ENCODE results near the gene IL1R2.
"Not testable (repeated sequence)": the region's sequence is repeated elsewhere in the genome, so short reads cannot be mapped to it uniquely, and the experiment has no call there.

Gene IL1R2

DNA sequence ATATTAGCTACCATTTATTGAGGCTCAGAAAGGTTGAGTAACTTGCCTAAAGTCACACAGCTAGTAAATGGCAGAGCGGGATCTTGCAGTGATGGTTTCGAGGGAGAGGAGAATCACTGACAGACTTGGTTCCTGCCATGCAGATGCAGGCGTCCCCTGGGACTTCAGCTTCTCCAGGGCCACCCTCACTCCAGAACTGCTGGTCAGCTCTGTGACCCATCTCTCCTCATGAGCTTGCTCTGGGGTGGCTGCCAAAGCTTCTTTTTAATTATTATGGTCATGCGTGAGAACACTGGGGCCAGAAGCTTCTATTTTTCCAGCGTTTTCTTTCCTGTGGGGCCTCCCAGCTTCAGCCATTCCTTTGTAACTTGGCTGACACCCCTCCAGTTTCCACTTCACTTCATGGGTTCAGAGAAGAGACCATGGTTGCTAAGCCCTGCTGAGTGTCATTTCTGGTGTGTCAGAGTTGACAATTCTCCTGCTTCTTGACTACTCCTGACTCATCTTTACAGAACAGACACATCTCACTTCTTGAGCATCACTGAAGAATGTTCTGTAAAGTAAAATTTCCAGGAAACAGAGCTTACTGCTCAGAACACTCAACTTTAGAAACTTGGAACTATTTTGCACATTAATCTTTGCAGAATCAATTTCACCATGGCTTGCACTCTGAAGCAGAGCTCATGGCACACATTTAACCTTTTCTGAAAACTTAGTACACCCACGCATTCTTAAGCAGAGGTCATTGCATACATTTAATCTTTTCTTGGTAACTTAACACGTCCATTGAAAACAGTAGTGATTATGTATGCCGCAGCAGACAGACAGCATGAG, 70.4 kb downstream of the IL1R2 start:
- no peak for DNase-seq (ENCODE audit: low spot score)

DNA sequence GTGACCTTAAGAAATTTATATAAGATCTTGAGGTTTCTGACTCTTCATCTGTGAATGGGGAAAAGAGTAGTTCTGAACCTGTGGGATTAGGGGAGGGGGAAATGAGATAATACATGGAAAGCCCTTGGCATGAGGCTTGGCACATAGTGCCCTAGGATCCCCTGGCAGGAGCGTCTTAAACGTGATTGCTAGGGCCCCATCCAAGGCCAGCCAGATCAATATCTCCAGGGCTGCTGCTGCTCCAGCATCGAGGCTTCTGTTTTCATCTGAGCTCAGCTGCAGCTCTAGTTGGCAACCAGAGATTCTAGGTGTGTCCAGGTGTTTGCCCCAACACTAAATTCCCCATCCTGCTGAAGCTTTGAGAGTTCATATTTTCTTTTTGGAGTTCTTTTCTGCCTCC, 71.0 kb downstream of the IL1R2 start:
- no peak for DNase-seq (ENCODE audit: low spot score)

DNA sequence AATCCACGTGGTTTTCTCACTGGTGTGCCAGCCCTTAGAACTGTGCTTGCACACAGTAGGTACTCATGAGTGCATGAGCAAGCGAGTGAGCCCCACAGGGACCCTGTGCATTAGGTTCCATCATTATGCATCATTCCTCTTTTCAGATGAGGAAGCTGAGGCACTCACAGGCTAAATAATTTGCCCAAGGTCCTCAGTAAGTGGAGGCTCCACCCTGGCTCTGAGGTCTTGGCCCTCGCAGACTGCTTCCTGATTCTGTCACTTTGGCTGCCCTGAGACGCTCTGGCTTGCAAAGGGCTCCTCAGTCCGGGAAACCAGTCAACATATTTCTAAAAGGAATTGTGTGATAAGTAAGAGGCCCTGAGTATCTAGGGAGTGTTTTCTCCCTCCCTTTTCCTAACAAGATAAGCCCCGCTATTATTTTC, 71.7 kb downstream of the IL1R2 start:
- DNase-seq (ENCODE audit: low spot score), result no peak

DNA sequence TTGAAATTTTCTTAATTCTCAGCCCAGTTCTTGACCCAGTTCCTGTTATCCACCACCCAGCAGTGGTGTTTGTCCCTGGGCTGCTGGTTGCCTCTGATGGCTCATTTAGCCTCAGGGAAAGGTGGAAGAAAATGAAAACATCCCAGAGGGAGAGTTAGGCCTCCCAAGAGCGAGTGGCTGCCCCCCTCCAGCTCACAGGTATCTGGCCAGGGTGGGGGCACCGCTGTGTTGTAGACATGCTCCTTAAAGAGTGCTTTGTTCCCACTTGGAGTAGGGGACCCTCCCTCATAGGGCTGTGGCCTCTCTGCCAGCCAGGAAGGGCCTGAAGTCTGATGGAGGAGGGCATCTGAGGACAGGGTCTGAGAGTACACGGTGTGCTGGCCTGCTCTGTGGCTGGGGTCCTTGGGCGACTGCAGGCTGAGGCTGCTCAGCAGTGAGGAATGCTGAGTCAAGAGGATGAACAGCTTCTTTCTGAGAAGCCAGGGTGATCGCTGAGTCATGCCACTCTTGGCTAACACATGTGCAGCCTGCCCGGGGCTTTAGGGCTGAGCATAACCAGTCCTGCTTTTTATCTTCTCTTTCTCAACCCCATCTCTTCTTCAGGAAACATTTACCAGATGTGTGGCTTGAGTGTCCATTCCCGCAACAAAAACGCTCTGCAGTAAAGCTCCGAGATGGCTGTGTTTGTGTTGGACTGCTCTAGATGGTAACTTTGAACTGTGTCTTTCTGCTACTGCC, 72.3 kb downstream of the IL1R2 start:
- DNase-seq (ENCODE audit: low spot score), result no peak

DNA sequence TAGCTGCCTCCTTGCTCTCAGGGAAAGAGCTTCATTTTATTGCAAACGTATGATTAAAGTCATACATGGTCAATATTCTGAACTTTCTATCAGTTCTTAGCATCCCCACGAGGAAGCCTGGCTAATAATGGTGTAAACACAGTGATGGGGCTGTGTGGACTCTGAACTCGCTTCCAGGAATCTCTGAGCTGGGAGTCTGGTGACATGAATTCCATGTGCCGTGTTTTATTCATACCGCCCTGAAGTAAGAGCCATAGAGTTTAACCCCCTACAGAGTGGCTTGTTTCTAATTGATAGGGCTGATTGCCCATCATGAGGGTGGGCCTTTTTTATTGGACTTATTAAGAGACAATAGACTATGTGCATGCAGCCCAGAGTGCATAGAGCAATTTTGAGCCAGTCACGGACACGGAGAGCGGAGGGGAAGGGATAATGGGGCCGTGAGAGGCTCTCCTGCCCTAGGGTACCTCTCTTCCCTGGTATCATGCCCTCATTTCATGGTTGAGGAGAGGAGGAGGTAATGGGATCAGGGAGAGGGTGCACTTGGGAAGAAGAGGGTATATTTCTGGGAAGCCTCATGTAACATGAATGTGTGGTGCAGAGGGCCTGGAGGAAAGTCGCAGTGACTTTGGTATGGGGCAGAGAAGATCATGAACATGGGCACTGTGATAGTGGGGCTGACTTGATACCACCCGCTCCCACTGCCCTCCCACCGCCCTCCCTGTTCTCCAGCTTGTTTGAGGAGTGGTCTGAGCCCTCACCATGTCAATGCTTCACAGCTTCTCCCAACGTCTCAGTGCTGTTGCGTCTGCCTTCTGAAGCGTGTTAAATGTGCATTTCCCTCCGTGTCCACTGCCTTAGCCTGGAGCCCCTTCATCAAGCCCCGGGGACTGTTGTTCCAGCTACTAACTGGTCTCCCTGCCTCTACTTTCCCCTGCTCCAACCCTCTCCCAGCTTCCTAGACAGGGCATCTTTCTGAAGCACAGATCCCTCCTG, 73.2 kb downstream of the IL1R2 start:
- DNase-seq (ENCODE audit: low spot score), result no peak

DNA sequence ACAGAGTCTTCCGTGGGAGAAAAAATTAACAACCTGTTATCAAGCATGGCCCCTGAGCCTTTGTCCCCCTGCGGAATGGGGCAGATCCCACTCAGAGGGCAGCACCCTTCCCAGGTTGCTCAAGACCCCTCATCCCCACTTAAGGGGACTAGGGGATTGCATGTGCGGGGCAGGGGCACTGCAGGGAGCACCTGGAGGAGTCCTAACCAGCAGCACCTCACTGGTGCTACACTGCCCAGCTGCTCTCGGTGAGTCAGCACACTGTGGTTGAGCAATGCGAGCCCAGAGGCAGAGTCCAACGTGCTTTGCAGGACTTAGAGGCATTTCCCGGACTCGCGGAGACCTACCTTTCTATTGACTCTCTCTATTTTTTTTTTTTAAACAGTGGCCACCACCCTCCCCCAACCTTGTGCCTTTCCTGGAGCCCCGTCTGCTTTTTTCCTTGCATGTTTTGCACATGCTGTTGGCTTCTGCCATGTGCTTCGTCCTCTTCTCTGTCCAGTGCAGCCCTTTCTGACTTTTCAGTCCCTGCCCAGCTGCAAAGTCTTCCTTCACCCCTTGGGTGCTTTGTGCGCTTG, 74.0 kb downstream of the IL1R2 start:
- no peak for DNase-seq (ENCODE audit: low spot score)

DNA sequence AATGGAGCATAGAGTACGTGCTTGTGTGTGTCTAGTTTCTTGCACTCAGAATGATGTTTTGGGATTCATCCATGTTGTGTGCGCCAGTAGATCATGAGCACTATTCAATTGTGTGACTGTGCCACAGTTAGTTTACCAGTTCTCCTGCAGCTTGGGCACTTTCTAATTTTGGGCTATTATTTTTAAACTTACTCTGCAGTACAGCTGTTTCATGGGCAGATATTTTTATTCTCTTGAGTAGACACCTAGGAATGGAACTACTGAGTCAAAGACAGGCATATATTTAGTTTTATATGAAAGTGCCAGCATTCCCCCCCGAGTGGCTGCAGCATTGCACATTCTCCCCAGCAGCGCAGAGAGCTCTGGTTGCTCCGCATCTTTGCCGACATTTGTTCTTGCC, 74.8 kb downstream of the IL1R2 start:
- no peak for DNase-seq (ENCODE audit: low spot score)

DNA sequence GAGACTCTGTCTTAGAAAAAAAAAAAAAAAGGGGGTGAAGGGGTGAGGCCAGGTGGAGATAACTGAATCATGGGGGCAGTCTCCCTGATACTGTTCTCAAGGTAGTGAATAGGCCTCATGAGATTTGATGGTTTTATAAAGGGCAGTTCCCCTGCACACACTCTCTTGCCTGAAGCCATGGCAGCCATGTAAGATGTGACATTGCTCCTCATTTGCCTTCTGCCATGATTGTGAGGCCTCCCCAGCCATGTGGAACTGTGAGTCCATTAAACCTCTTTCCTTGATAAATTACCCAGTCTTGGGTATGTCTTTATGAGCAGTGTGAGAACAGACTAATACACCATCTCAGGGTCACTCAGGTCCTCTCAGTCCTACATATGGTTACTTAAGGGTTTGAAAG, 76.4 kb downstream of the IL1R2 start:
- DNase-seq (ENCODE audit: low spot score), result not testable (repeated sequence)

DNA sequence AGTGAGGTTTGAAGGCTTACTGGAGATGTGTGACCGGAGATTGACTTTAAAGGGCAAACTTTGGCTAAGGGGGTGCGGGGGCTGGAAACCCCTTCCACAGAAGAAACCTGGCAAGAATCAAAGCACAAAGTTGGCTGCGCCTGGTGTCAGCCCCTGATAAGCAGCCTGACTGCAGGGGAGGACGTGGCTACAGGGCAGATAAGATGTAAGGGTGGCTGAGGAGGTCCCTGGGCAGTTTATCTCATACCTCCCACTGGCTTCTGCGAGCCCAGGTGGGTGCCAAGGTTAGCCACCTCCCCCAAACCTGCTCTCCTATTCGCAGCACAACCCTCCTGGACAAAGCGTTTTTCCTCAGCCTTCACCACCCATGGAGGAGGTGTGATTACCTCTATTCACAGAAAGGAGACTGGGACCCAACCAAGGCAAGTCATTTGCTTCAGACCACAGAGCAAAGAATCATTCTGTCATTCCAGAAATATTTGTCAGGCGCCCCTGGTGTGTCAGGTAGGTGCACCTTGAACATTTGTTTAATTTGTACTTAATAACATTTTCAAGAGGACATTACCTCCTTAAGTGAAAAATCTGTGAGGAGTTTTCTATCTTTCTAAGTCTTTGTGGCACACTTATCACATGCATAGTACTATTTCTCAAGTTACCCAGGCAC, 77.7 kb downstream of the IL1R2 start:
- no peak for DNase-seq (ENCODE audit: low spot score)

DNA sequence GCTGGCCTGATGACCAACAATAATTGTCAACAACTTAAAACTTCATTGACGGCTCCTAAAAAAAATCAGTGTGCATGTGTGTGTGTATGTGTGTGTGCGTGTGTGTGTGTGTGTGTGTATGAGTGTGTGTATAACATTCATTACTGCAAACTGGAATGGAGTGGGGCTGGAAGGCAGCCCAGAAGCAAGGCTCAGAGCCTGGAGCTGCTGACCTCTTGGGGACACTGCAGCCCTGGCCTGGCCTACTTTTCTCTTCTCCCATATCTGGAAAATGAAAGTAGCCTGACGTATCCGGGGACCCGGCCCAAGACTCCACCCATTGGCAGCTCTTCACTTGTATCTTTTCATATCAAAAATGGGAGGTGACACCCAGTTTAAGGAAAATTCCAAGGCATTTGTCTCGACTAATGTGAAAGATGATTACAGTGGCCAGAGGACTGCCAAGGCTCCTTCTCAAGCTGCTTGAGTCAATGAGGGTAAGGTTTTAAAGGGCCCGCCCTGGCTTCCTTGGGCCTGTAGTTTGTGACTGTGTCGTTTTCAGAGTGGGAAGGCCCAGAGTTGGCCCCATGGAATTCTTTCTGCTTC, 78.4 kb downstream of the IL1R2 start:
- no peak for DNase-seq (ENCODE audit: low spot score)

DNA sequence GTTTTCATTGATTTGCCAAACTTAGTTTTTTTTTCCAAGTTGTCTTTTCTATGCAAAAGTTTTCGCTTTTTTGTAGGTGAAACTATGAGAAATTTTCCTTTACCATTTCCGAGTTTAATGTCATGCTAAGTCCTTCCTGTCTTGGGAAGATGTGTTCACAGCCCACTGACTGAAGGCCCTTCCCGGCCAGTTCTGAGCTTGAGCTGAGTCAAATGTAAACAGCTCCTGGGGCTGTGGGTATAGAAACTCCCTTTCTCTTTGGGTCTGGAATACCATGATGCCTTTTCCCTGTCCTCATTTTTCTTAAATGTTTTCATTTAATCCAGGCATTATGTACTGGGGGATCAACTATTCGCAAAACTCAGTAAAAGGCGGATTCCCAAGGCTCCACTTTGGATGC, 81.0 kb downstream of the IL1R2 start:
- DNase-seq (ENCODE audit: low spot score), result no peak

DNA sequence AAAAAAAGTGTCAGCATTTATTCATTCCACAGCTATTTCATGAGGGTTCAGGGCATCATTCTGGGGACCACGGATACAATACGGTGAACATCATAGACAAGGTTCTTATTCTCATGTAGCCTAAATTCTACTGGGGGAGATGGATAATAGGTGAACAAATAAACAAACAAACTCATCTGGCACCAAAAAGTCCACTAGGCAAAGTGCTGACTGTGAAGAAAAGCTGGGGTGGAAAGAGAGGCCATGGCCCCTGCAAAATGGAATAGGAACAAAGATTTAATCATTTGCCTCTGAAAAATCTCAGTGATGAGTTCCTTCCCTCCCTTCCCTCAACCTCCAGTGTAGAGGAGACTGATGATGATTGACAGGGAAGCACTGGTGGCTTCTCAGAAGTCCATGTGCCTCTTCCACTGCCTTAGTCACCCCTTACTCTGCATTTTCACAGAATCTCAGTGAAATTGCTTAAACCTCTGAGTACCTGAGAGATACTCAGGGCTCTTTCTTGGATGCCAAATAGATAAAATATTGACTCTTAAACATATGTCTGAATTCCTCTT, 81.5 kb downstream of the IL1R2 start:
- no peak for DNase-seq (ENCODE audit: low spot score)

DNA sequence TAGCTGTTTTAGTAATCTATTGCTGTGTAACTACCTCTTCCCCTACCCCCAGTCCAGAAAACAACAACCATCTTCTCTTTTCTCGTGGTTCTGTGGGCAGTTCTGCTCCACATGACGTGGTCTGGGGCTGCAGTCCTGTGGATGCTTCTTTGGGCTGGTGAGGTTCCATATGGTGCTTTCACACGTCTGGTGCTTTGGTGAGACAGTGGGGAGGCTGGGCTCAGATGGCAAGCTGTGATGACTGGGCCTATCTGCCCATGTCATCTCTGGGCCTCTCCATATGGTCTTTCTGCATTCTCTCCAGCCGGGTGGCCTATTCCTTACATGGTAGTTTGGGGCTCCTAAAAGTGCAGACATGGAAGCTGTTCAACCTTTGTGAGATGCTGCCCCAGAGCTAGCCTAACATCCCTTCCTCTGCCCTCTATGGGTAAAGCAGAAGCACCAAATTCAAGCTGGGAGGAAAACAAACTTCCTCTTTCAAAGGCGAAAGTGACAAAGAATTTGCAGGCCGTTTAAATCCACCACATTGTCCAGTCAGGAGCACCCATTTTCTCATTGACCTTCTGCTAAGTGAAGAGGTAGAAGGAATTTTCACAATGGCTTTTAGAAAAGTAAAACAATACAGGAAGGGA, 82.5 kb downstream of the IL1R2 start:
- no peak for DNase-seq (ENCODE audit: low spot score)

DNA sequence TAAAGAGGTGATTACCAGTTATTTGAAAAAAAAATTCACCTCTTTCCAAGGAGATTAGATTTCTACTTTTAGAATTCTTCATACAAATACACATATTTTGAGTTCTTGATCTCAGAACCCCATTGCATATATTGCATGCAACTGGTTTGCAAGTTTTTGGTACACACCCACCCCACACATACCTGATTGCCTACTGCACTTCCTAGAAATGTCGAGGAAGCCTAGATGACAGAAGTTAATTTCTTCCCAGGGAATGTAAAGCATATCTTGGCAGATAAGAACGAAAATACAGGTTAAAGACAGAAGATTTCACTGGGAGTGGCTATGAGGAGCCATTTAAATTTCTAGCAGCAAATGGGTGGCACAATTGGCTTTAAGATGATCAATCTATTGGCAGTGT, 83.7 kb downstream of the IL1R2 start:
- no peak for DNase-seq (ENCODE audit: low spot score)

DNA sequence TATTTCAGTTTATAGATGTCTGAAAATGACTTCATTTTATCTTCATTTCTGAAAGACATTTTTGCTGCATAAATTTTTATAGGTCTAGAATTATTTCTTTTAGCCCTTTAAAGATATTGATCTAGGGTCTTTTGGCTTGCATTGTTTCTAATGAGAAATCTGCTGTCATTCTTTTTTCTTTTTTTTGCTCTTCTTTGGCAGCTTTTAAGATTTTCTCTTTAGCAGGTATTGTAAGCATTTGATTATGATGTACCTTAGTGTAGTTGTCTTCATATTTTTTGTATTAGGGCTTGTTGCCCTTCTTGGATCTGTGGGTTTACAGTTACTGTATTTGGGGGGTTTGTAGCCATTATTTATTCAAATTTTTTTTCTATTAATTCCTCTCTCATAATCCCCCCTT, 84.8 kb downstream of the IL1R2 start:
- DNase-seq (ENCODE audit: low spot score), result no peak
